ENCODE data around the gene TECPR2. TPM values are rescaled to one million over a fixed set of nuclear protein-coding genes. Genes with fewer than 3 reads are reported as not detected.

TECPR2 gene
- total RNA-seq, 1 experiment from 2014 or later: 12.2 TPM

GRCh38 chr14:102442241-102443211, 79.8 kb downstream of the TECPR2 start:
- BruUV-seq (replicated peaks): no TSS peak

More at GRCh38 chr14:102442241-102443211, 79.8 kb downstream of the TECPR2 start:
- no peak for DNase-seq (ENCODE audit: low read depth, low spot score)
- Histone ChIP-seq H3K9ac (ENCODE audit: low read length) (no peak overlapping the region), H3K27ac (ENCODE audit: low read depth, low read length) (no peak overlapping the region), H3K36me3 (ENCODE audit: control insufficient read depth in 1 of 2, insufficient read depth in 2 of 2, low read length in 2 of 2) (peaks cover 4 to 18% of the 10 kb centered on the region in 2 experiments; a peak in 2 of 4 replicates), H2AFZ (ENCODE audit: low read depth, low read length, poor library complexity, severe bottlenecking) (no peak overlapping the region), H3K4me1 (ENCODE audit: control insufficient read depth in 1 of 2, insufficient read depth in 2 of 2, low read length in 2 of 2) (peaks cover 2 to 11% of the 10 kb centered on the region in 2 experiments; a peak in 3 of 4 replicates), H3K27me3 (ENCODE audit: insufficient read depth, low read length) (no peaks in the 10 kb centered on the region), H3K4me2 (ENCODE audit: low read length) (no peak overlapping the region), H3K9me2 (ENCODE audit: insufficient read depth) (no peaks in the 10 kb centered on the region), H3K4me3 (replicated peaks in 1 of 2; ENCODE audit: low read depth in 1 of 2, low read length in 2 of 2) (no peak overlapping the region), H4K20me1 (ENCODE audit: insufficient read depth) (no peaks in the 10 kb centered on the region), H3K79me2 (ENCODE audit: insufficient read depth, low read length) (no peaks in the 10 kb centered on the region), H3K9me3 (ENCODE audit: control insufficient read depth in 1 of 2, insufficient read depth in 1 of 2, low read depth in 1 of 2, low read length in 2 of 2) (no peaks in the 10 kb centered on the region)
- ChIA-PET CTCF (no interaction called here), POLR2A (no interaction called here), RAD21 (ENCODE audit: low non-redundant PET in 1 of 2, low total read pairs in 2 of 2, uncharacterized antibody in 2 of 2, unreplicated experiment in 2 of 2) (no interaction called here)
- TF ChIP-seq YY1 (IDR thresholded peaks at IDR 0.05; ENCODE audit: extremely low read depth, insufficient replicate concordance, low read depth, low read length) (no peak), RAD21 (IDR thresholded peaks at IDR 0.05; ENCODE audit: low read depth) (no peak), SRF (IDR thresholded peaks at IDR 0.05; ENCODE audit: low read depth) (no peak), POLR2A (IDR thresholded peaks at IDR 0.05; ENCODE audit: borderline replicate concordance, extremely low read depth, insufficient read depth, insufficient read length) (no peak), MAX (IDR thresholded peaks at IDR 0.05) (no peak), FOSL1 (IDR thresholded peaks at IDR 0.05; ENCODE audit: low read depth) (no peak), ZNF274 (IDR thresholded peaks at IDR 0.05; ENCODE audit: low read depth, low read length) (no peak), REST (IDR thresholded peaks at IDR 0.05; ENCODE audit: low read depth) (no peak)
- ATAC-seq: no peak
- intact Hi-C loops (cut with micrococcal nuclease): no loop called here
